HG02588 (cell line): ENCODE data around the gene ZNF839.
"Not testable (repeated sequence)": the region's sequence is repeated elsewhere in the genome, so short reads cannot be mapped to it uniquely, and the experiment has no call there.

ENCODE experiments used
- ATAC-seq: cut with Tn5 transposase; IDR thresholded peaks from one replicate; pipeline ENCODE4 v1.9.1; 2021; ENCODE audit warnings: mild to moderate bottlenecking, moderate library complexity; ENCODE audit not compliant: unreplicated experiment

The ZNF839 gene

GRCh38 chr14:102314242-102315011, 5.1 kb upstream of the ZNF839 start:
- ATAC-seq, result peak; percentile 46

GRCh38 chr14:102315121-102315520, 4.4 kb upstream of the ZNF839 start:
- no peak for ATAC-seq

GRCh38 chr14:102316338-102316742, 3.2 kb upstream of the ZNF839 start:
- no peak for ATAC-seq

- peak; percentile 63 for ATAC-seq
These were observed 2.6 kb upstream of the ZNF839 start for GRCh38 chr14:102316743-102317563.

GRCh38 chr14:102317564-102318248, 1.8 kb upstream of the ZNF839 start:
- ATAC-seq, result no peak

GRCh38 chr14:102318781-102319276, 717 bp upstream of the ZNF839 start:
- no peak for ATAC-seq

GRCh38 chr14:102320033-102320660, 601 bp downstream of the ZNF839 start:
- ATAC-seq, result peak; percentile 26

- no peak for ATAC-seq
These were observed 1.3 kb downstream of the ZNF839 start for GRCh38 chr14:102320671-102321455.

- ATAC-seq, result no peak
These were observed 2.2 kb downstream of the ZNF839 start for GRCh38 chr14:102321456-102322422.

- ATAC-seq, result no peak
These were observed 3.6 kb downstream of the ZNF839 start for GRCh38 chr14:102323102-102323501.

GRCh38 chr14:102325791-102326345, 6.3 kb downstream of the ZNF839 start:
- ATAC-seq, result no peak

GRCh38 chr14:102326583-102326982, 7.0 kb downstream of the ZNF839 start:
- no peak for ATAC-seq

GRCh38 chr14:102329381-102329780, 9.8 kb downstream of the ZNF839 start:
- ATAC-seq, result not testable (repeated sequence)

GRCh38 chr14:102330806-102331205, 11.3 kb downstream of the ZNF839 start:
- ATAC-seq, result no peak

GRCh38 chr14:102333390-102333789, 13.8 kb downstream of the ZNF839 start:
- ATAC-seq, result no peak

- no peak for ATAC-seq
These were observed 14.5 kb downstream of the ZNF839 start for GRCh38 chr14:102333795-102334705.

GRCh38 chr14:102335163-102335562, 15.6 kb downstream of the ZNF839 start:
- ATAC-seq, result no peak

- no peak for ATAC-seq
These were observed 19.2 kb downstream of the ZNF839 start for GRCh38 chr14:102338724-102339123.
